GM04504 (cell line): ENCODE measurements around the gene NLE1.
"Not testable (repeated sequence)": the region's sequence is repeated elsewhere in the genome, so short reads cannot be mapped to it uniquely, and the experiment has no call there.

ENCODE experiments used
- DNase-seq: peaks from one replicate; pipeline ENCODE4 v3.0.0-alpha.2; 2012; ENCODE audit warnings: low read depth

NLE1 gene

DNA sequence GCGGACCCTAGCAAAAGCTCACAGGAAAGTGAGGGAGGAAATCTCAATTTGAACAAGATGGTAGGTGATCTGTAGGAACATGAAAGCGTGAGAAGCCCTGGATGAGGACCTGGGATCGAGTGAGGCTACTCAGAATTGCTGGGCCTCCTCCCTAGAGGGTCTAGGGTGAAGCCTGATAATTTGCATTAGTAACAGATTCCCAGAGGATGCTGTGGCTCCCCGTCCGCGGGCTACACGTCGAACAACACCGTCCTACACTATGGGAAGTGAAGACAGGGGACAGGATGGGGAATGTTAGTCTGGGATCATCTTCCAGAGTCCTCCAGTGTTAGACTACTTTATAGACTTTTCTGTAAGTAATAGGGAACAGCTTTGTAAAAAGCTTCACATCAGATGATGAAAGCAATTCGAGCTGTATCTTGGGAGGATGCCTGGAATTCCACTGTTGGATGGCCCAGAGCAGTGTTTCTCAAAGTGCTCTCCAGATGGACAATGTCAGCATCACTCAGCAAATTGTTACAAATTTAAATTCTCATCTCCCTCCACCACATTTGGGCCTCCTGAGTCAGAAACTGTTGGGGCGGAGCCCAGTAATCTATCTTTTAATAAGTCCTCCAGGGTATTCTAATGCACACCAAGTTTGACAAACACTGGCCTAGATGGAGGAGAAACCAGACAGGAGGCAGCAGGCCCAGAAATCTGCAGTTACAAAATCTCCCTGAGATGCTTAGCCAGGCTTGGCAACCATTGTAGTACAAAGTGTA, 14.2 kb downstream of the NLE1 start:
- DNase-seq: peak; percentile 82

DNA sequence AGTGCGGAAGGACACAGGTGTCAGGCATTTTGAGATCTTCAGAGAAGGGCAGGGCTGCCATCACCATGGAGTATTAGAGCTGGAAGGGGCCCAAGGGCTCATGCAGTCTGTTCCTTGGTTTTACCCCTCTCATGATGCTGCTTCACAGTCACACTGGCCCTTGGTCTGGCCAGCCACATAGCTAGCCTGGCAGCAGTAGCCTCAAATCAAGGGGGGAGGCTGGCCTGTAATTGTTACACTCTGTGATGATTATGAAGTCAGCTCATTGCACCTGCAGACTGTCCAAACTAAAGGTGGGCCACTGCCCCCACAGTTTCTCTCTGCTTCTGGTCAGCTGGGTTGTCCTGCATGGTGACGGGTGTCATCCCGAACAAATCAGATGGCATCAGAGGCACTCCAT, 20.8 kb downstream of the NLE1 start, which contains the start of gene FNDC8:
FNDC8 (plus strand) TSS at position 301 of the 400 bp plus-strand sequence; CDS start at position 380, 79 bp downstream.
- no peak for DNase-seq

DNA sequence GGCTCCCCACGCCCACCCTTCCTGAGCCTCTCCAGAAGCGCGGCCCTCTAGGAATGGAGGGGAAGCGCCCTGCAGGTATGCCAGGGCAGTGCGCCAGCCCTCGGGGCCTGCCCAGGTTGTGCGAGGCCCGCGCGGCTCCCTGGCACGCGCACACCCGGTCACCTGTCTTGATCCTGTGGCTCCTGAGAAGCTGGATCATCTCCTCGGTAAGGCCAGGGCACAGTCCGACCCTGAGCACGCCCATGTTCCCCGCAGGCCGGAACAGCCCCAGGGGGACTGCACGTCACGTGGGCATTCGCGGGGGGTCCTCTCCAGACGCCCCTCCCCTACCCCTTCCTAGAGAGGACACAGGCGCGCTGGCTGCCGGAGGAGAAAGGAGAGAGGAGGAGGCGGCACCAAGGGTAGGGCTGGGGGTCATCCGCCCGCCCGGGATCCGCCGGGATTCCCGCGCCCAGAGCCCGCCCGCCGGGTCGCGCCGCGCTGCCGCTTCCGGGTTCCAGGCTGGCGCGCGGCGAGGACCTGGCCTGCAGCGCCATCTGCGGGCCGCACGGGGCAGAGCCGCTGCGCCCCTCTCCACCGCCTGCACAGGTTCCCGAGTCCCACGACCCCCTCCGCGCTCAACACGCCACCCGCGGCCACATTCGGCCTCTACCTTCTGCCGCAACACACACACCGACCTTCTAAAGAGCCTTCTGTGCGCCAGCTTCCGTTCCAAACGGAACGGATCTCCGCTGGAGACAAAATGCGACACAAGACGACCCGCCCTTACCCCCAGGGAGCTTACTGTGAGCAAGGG, 22.5 kb downstream of the NLE1 start, which contains the start of gene RAD51D:
RAD51D (minus strand) TSS at position 491 of the 796 bp plus-strand sequence; CDS start at position 244, 247 bp downstream.
- no peak for DNase-seq

DNA sequence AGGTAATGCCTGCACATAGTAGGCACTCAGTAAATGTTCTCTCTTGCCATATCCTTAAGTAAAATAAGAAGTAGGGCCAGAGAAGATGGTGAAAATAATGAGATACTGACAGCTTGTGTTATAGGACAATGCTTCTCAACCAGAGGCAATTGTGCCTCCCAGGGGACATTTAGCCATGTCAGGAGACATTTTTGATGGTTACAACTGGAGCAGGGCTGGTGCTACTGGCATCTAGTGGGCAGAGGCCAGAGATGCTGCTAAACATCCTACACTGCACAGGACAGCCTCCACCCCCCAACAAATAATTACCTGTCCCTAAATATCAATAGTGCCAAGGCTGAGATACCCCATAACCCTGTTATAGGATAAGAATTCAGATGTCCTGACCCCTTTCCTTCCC, 24.1 kb downstream of the NLE1 start:
- DNase-seq: no peak

DNA sequence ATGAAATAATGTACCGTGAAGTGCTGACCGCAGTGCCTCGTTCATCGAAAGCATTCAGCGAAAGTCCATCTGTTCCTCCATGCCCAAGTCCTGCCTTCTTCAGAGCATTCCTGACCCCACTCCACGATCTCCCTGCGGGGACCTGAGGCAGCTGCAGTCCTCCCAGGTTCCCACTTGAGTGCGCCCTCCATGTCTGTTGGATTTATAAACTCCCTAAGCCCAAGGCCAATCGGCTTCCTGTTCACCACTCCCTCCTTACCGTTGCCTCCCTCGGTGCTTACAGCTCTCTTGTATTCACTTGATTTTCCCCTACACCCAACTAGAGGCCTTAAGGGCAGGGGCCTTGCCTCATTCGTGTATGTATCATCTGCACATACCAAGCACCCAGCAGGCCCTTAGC, 25.3 kb downstream of the NLE1 start:
- no peak for DNase-seq

DNA sequence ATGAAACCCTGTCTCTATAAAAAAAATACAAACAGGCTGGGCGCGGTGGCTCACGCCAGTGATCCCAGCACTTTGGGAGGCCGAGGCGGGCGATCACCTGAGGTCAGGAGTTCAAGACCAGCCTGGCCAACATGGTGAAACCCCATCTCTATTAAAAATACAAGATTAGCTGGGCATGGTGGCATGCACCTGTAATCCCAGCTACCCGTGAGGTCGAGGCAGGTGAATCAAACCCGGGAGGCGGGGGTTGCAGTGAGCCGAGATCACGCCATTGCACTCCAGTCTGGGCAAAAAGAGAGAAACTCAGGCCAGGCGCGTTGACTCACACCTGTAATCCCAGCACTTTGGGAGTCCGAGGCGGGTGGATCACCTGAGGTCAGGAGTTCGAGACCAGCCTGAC, 31.3 kb downstream of the NLE1 start:
- DNase-seq: not testable (repeated sequence)

DNA sequence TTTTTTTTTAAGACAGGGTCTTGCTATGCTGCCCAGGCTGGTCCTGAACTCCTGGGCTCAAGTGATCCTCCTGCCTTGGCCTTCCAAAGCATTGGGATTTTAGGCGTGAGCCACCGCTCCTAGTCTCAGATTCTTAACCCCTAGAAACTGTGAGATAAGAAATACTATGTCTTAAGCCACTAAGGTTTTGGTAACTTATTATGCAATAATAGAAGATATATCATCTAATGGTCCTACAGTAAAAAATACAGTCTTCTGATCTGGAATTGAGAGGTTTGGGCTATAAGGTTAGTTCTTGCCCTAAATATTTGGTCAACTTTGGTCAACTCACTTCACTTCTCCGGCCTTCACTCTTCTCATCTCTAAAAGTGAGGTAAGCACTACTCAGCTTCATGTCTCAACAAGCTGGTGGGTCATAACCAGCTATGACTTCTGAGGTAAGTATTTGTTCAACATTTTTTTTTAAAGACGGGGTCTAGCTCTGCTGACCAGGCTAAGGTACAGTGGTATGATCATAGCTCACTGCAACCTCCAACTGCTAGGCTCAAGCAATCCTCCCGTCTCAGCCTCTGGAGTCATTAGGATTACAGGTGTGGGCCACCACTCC, 37.2 kb downstream of the NLE1 start:
- no peak for DNase-seq

DNA sequence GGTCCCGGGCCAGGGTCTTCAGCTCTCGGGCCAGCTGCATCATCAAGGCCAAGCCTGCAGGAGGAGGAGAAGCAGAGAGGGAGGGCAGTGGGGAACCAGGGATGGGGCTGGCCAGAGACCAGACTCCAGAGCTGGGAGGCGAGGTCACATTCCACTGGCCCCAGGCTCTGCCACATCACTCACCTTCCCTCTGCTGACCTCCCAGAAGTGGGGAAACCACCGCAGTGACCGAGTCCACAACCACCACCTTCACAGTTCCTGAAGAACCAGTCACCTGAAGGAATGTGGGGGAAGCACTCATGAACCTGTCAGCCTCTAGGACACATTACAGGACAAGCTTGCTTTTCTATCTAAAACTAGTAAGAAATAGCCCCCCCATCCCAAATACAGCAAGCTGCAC, 38.8 kb downstream of the NLE1 start:
- DNase-seq: no peak

DNA sequence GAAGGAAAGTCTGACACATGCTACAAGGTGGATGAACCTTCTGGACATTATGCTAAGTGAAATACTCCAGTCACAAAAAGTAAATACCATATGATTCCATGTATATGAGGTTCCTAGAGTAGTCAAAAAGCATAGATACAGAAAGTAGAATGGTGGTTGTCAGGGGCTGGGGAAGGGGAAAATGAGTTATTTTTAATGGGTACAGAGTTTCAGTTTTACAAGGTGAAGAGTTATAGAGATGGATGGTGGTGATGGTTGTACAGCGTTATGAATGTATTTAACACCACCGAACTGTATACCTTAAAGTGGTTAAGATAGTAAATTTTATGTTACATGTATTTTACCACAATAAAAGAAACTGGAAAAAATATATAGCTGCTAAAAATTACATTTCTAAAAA, 40.4 kb downstream of the NLE1 start:
- DNase-seq: no peak

DNA sequence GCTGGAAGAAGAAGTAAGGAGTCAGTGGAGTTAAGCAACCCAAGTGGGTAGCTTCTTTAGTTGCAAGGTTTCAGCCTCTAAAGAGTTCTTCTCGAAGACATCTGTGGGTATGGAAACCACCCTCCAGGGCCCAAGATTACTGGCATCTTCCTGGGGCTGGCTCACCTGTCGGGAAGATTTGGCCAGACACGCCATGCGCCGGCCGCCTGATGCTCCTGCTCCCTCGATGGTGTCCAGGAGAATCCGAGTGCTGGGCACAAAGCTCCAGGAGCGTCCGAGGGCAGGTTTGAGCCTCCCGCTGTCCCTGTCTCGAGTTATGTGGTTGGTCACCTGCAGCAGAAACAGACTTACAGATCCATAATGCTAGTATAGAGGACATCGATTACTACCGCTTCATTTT, 41.1 kb downstream of the NLE1 start:
- DNase-seq: no peak

DNA sequence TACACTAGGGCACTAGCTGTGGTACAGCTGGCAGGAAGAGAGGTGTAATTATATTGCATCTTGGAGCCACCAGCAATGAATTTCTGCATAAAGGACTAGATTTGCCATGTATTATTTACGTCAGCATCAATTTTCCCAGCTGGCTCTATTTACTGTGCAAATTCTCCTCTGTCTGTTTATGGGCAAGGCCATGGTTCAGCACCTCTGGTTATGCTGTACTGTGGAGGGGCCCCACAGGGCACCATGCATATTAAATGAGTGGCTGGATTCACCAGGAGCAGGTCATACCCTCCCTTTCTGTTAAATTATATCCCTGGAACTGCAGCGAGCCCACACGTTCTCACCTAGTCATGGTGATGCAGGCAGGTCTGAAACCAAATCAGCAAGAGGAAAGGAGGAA, 42.2 kb downstream of the NLE1 start:
- DNase-seq: no peak

DNA sequence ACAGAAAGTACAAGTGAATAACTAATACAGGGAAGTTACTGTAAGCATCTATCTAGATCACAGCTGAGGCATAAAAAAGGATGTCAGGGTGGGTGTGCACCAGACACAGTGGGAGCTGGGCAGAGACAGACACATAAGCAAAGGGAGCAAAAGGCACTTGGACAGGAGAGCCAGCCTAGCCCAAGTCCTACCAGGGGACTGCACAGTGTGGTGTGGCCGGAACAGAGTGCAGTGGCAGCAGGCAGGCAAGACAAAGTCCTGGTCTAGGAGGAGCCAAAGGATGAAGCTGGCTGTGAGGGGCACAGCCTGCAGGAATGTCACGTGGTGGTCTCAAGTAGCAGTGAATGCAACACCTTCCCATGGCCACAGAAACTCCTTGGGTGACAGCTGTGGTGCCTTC, 44.3 kb downstream of the NLE1 start:
- no peak for DNase-seq

DNA sequence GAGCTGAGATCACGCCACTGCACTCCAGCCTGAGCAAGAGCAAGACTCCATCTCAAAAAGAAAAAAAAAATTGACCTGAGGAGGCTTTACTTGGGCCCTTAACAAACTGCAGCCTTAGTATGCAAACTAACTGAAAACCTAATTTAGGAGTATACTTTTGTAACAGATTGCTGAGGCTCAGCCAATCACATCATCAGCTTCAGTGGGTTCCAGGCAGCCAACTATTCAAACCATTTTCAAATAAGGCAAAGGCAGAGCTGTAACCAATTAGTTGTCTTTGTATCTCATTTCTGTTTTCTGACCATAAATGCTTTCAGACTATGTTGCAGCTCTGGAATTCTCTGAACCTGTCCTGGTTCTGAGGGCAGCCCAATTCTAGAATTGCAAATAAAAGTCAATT, 46.4 kb downstream of the NLE1 start:
- DNase-seq: no peak

DNA sequence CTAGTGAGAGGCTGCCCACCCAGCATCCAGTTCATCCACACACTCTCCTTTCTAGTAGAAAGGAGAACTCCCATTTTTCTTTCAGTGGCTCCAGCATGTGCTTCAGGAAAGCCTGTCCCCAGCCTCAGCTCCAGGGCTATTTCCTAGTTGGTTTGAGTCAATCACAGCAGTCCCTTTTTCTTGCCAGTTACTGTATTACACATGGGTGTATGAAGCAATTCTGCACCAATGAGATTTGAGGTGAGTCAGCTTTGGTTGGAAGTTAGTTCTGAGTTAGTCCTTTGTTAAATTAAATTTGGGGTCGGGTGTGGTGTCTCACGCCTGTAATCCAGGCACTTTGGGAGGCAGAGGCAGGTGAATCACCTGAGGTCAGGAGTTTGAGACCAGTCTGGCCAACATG, 47.2 kb downstream of the NLE1 start:
- peak; percentile 62 for DNase-seq

DNA sequence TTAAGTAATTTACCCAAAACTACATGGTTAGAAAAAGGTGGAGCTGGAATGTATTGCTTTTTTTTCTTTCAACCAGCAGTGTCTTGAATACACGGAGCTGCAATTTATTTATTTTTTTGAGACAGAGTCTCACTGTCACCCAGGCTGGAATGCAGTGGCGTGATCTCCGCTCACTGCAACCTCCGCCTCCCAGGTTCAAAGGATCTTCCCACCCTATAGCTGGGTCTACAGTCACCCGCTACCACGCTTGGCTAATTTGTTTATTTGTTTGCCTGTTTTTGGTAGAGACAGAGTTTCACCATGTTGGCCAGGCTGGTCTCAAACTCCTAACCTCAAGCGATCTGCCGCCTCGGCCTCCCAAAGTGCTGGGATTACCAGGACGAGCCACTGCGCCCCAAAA, 51.4 kb downstream of the NLE1 start:
- DNase-seq: not testable (repeated sequence)

DNA sequence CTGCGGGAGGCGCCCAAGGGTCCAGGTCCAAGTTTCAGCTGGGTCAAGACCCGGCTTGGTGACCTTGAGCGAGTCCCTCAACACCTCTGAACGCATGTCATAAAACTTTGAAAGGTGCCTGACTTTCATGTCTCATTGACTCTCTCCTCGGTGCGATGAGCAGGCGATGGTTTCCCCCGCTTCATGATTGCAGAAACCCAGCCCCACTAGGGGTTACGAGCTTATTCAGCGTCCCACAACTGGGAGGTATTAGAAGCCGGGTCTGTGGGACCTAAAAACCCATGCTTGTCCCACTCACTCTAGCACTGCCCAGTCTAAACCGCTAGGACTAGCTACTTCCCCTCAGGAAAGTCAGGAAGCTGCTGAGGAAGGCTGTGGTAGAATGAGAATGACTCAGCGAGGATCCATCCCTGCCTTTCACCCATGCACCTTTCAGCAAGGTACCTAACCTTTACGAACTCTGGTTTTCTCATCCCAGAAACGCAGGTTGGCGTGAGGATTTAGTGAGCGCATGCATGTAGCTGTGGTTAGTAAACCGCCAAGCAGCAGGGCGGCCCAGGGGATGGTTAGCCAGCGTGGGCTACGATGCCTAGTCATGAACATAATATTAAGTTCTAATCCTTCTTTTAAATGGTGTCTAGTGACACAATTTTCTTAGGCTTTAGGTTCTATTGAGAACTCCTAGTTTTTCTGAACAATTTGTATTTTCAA, 52.4 kb downstream of the NLE1 start:
- no peak for DNase-seq

DNA sequence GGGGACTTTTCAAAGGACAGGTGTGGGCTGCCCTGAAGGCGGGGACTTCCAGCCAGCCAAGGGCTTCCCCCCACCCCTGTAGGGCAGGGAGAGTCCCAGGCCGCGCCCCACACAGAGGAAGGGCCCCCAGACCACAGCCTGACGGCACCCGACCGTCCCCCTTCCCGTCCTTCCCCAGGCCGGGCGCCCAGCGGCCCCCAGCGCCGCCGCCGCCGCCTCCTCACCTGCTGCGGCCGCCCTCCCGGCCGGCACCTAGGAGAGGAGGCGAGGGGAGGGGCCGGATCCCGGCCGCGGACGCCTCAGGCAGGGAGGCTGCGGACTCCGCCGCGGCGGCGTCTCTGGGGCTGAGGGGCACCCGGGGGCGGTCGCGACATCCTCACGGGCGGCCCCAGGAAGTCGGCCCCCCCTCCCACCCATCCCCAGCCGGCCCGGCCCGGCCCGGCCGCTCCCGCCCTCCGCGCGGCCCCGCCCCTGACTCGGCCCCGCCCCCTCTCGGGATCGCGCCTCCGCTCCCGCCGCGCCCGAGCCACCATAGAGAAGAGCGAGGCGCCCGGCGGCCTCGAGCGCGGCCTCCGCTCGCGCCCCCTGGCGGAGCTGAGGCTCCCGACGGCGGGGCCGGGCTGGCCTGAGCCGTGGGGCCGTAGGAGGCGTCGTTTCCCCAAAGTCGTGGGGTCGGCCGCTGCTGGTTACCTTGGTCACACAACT, 53.1 kb downstream of the NLE1 start:
- peak; percentile 62 for DNase-seq

DNA sequence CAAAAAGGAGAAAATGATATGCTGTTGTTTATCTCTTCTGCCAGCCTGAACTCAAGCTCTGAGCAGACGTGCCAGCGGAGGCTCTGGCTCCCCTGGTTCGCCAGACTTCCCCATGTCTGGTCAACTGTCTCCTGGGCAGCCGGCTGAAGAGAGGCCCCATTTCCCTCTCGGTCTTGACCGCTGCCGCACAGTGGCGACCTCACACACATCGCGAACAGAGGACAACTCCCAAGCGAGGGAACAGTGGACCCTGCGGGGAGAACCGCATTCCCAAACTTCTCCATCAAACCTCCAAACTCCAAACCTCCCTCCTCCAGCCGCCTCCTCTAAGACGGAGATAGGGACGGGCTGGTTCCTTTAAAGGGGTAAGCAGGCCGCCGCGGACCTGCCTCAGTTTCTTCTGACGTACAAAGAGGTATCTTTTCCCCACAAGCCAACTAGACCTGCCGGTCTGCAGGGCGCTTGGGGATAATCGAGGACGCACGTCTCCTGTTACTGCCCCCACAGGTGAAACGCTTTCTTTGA, 53.7 kb downstream of the NLE1 start:
- no peak for DNase-seq

DNA sequence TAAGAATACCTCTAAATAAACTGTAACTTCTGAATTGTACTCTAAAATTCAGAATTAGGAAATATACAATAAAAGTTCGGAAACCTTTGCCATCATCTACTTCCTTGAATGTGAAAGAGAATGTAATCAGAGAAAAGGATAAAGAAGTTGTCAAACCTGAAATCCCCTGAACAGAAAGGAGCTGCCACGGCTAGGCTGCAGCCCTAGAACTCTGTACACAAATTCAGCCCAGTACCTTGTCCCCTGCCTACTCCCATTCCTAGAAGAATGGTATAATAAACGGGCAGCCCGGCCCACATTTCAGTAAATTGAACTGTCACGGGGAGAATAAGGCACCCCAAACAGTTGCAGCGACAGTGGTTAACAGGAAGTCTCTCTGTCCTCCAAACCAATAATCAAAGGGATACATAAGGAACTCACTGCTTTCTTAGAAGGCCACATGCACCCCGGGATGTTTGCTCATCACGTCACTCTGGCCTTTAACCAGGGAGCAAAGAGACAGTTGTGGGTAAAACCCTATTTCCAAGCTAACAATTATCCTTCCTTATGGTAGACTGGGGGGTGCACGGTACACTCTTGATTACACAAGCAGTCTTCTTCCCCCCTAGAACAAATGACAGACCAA, 54.3 kb downstream of the NLE1 start:
- DNase-seq: no peak

DNA sequence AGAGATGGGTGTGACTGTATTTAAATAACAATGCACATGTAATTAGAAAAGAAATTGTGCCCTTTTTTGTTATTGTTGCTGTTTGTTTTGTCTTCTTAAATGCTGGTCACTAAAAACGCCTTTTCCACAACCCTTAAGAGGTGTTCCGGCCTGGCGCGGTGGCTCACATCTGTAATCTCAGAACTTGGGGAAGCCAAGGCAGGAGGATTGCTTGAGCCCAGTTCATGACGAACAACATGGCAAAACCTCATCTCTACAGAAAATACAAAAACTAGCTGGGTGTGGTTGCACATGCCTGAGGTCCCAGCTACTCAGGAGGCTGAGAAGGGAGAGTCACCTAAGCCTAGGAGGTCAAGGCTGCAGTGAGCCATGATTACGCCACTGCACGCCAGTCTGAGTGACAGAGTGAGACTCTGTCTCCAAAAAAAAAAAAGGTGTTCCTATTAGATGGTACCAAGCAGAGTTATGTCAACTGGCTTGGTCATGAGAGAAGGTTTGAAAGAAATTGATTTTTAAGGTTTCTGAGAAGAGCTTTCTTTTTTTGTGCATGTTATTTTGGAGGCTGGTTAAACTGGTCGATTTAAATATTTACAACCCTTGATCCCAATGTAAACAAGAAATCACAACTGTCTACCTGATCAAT, 55.1 kb downstream of the NLE1 start:
- no peak for DNase-seq
